Erythroblast (primary cell): ENCODE data around the gene GDF7.

Experiments
- GATA1 ChIP-seq: IDR thresholded peaks from 2 replicates; pipeline ENCODE4 v1.6.1; 2011; ENCODE audit warnings: low read depth, mild to moderate bottlenecking, control low read depth, low read length, moderate library complexity
- POLR2A ChIP-seq: IDR thresholded peaks from 2 replicates; pipeline ENCODE4 v1.6.1; 2011; ENCODE audit warnings: mild to moderate bottlenecking, low read length

- TF ChIP-seq POLR2A (no peak), GATA1 (no peak)
These were observed 13.9 kb downstream of the GDF7 start for GRCh38 chr2:20680744-20681375.
